Measurements from ENCODE around the gene NEURL4.

The NEURL4 gene

GRCh38 chr17:7326186-7326585, 2.9 kb downstream of the NEURL4 start:
- TF ChIP-seq CTCF (IDR thresholded peaks at IDR 0.05; ENCODE audit: low read depth, low read length) = no peak

GRCh38 chr17:7325031-7325528, 4.1 kb downstream of the NEURL4 start:
- no peak for DNase-seq (ENCODE audit: extremely low read depth, low read depth)
- no peak for TF ChIP-seq CTCF (IDR thresholded peaks at IDR 0.05; ENCODE audit: low read depth, low read length)

More at GRCh38 chr17:7326186-7326585, 2.9 kb downstream of the NEURL4 start:
- no peak for DNase-seq (ENCODE audit: extremely low read depth, low read depth)

- no peak for TF ChIP-seq CTCF (IDR thresholded peaks at IDR 0.05; ENCODE audit: low read depth, low read length)
- DNase-seq (ENCODE audit: extremely low read depth, low read depth) = no peak
These were observed 4.7 kb downstream of the NEURL4 start for GRCh38 chr17:7324438-7324779.

GRCh38 chr17:7323731-7324437, 5.3 kb downstream of the NEURL4 start:
- peak; percentile 87 for TF ChIP-seq CTCF (IDR thresholded peaks at IDR 0.05; ENCODE audit: low read depth, low read length)
- no peak for DNase-seq (ENCODE audit: extremely low read depth, low read depth)

GRCh38 chr17:7322520-7323194, 6.5 kb downstream of the NEURL4 start:
- DNase-seq (ENCODE audit: extremely low read depth, low read depth) = no peak
- TF ChIP-seq CTCF (IDR thresholded peaks at IDR 0.05; ENCODE audit: low read depth, low read length) = no peak

- DNase-seq (ENCODE audit: extremely low read depth, low read depth) = no peak
- TF ChIP-seq CTCF (IDR thresholded peaks at IDR 0.05; ENCODE audit: low read depth, low read length) = no peak
These were observed 7.7 kb downstream of the NEURL4 start for GRCh38 chr17:7321466-7321865.

- TF ChIP-seq CTCF (IDR thresholded peaks at IDR 0.05; ENCODE audit: low read depth, low read length) = no peak
- no peak for DNase-seq (ENCODE audit: extremely low read depth, low read depth)
These were observed 10.8 kb downstream of the NEURL4 start for GRCh38 chr17:7318121-7318860.

All from AG09319 (cell line).